ENCODE measurements around the gene EIF3D.

DNA sequence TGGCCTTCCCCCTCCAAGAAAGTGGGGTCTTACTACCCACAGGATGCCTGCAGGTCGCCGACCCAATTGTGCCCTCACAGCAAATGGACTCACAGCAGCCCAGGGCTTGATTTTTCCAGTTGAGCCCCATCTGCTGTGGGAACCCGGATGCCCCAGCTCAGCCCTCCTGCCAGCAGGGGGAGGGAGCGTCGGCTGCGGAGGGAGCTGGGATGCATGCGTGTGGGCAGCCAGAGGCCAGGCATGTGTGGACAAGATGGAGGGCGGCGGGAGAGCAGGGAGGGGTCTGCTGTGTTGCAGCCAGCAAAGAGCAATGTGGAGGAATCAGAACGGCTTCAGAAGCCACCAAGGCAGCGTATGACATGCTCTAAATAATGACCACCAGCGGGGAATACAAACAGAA lies 41.0 kb upstream of the EIF3D start:
- TF ChIP-seq, protein P1, sequence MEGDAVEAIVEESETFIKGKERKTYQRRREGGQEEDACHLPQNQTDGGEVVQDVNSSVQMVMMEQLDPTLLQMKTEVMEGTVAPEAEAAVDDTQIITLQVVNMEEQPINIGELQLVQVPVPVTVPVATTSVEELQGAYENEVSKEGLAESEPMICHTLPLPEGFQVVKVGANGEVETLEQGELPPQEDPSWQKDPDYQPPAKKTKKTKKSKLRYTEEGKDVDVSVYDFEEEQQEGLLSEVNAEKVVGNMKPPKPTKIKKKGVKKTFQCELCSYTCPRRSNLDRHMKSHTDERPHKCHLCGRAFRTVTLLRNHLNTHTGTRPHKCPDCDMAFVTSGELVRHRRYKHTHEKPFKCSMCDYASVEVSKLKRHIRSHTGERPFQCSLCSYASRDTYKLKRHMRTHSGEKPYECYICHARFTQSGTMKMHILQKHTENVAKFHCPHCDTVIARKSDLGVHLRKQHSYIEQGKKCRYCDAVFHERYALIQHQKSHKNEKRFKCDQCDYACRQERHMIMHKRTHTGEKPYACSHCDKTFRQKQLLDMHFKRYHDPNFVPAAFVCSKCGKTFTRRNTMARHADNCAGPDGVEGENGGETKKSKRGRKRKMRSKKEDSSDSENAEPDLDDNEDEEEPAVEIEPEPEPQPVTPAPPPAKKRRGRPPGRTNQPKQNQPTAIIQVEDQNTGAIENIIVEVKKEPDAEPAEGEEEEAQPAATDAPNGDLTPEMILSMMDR (IDR thresholded peaks at IDR 0.05 in 8 of 11, conservative IDR thresholded peaks at IDR 0.05 in 3 of 11) = no peak
- no peak for TF ChIP-seq POLR2A (IDR thresholded peaks at IDR 0.05)
